Measurements from ENCODE around the gene TMEM131L.

GRCh38 chr4:153438916-153439756 lies 27.0 kb upstream of the TMEM131L start:
- TF ChIP-seq POLR2A (IDR thresholded peaks at IDR 0.05; ENCODE audit: low read depth, low read length), result no peak
- TF ChIP-seq POLR2AphosphoS5 (IDR thresholded peaks at IDR 0.05; ENCODE audit: low read depth, low read length), result no peak
- TF ChIP-seq TAF1 (IDR thresholded peaks at IDR 0.05; ENCODE audit: borderline replicate concordance, low read depth, low read length), result no peak

All from GM12892 (cell line).